Uterus (tissue), 2 donors: ENCODE data around the gene DNMT3A.

ENCODE experiments used
- CTCF ChIP-seq, 4 experiments: fragments of 200-600 bp in 2 of 4; fragments of 450-650 bp in 2 of 4; sonication (generic) in 2 of 4; IDR thresholded peaks; one replicate each; pipeline ENCODE4 v1.5.1; 2016 to 2019; ENCODE audit warnings: antibody characterized with exemption in 4 of 4, mild to moderate bottlenecking in 2 of 4, moderate library complexity in 1 of 4
- POLR2A ChIP-seq, 2 donors: fragments of 450-650 bp; IDR thresholded peaks; one replicate each; pipeline ENCODE4 v1.6.1; 2016; ENCODE audit warnings: antibody characterized with exemption in 2 of 2, mild to moderate bottlenecking in 1 of 2, moderate library complexity in 1 of 2

- no peak for TF ChIP-seq POLR2A (IDR thresholded peaks at IDR 0.05)
- no peak for TF ChIP-seq CTCF (IDR thresholded peaks at IDR 0.05)
Measured at GRCh38 chr2:25197336-25198208, 144.2 kb downstream of the DNMT3A start.
